ENCODE data around the gene AK5. TPM values are rescaled to one million over a fixed set of nuclear protein-coding genes. Genes with fewer than 3 reads are reported as not detected.

Gene AK5
- total RNA-seq, 1 donor from 2014 or later: 1.0 TPM

- Histone ChIP-seq H3K27me3 (ENCODE audit: low read depth) (no peaks in the 10 kb centered on the region), H3K9me3 (replicated peaks) (no peaks in the 10 kb centered on the region), H3K4me1 (peaks cover 18% of the 10 kb centered on the region), H3K4me3 (no peak overlapping the region), H3K36me3 (peaks cover 9% of the 10 kb centered on the region), H3K27ac (replicated peaks) (no peak overlapping the region)
- intact Hi-C loops (cut with micrococcal nuclease): no loop called here
- DNase-seq: no peak
- no peak for TF ChIP-seq CTCF (IDR thresholded peaks at IDR 0.05; ENCODE audit: borderline replicate concordance)
These were observed 311.1 kb downstream of the AK5 start for GRCh38 chr1:77592906-77593305.

- DNase-seq: no peak
- intact Hi-C loops (cut with micrococcal nuclease): no loop called here
- Histone ChIP-seq H3K36me3 (peaks cover 10% of the 10 kb centered on the region), H3K27me3 (ENCODE audit: low read depth) (no peaks in the 10 kb centered on the region), H3K27ac (replicated peaks) (no peak overlapping the region), H3K9me3 (replicated peaks) (no peaks in the 10 kb centered on the region), H3K4me1 (peaks cover 18% of the 10 kb centered on the region), H3K4me3 (no peak overlapping the region)
- TF ChIP-seq CTCF (IDR thresholded peaks at IDR 0.05; ENCODE audit: borderline replicate concordance): no peak
These were observed 312.7 kb downstream of the AK5 start for GRCh38 chr1:77594366-77595112.

- no peak for TF ChIP-seq CTCF (IDR thresholded peaks at IDR 0.05; ENCODE audit: borderline replicate concordance)
- H3K4me1 ChIP-seq: peaks cover 9% of the 10 kb centered on the region
- H3K27ac ChIP-seq (replicated peaks): no peak overlapping the region
- no peaks in the 10 kb centered on the region for H3K9me3 ChIP-seq (replicated peaks)
- no peak overlapping the region for H3K4me3 ChIP-seq
- no peak for DNase-seq
- intact Hi-C loops (cut with micrococcal nuclease): no loop called here
- H3K36me3 ChIP-seq: peaks cover 10% of the 10 kb centered on the region
- H3K27me3 ChIP-seq (ENCODE audit: low read depth): no peaks in the 10 kb centered on the region
These were observed 315.5 kb downstream of the AK5 start for GRCh38 chr1:77597310-77597709.

GRCh38 chr1:77605246-77606026, 323.6 kb downstream of the AK5 start:
- H3K36me3 ChIP-seq: peaks cover 31% of the 10 kb centered on the region
- H3K27me3 ChIP-seq (ENCODE audit: low read depth): no peaks in the 10 kb centered on the region
- no peak overlapping the region for H3K4me3 ChIP-seq
- peaks cover 21% of the 10 kb centered on the region for H3K4me1 ChIP-seq
- H3K9me3 ChIP-seq (replicated peaks): peaks cover 27% of the 10 kb centered on the region
- peak; percentile 62 for DNase-seq
- H3K27ac ChIP-seq (replicated peaks): peak overlapping the region; percentile 36
- TF ChIP-seq CTCF (IDR thresholded peaks at IDR 0.05; ENCODE audit: borderline replicate concordance): no peak
- intact Hi-C loops (cut with micrococcal nuclease): no loop called here

GRCh38 chr1:77608893-77609292, 327.1 kb downstream of the AK5 start:
- DNase-seq: no peak
- Histone ChIP-seq H3K27ac (replicated peaks) (no peak overlapping the region), H3K36me3 (peaks cover 31% of the 10 kb centered on the region), H3K4me3 (no peak overlapping the region), H3K4me1 (peaks cover 21% of the 10 kb centered on the region), H3K9me3 (replicated peaks) (peaks cover 37% of the 10 kb centered on the region), H3K27me3 (ENCODE audit: low read depth) (no peaks in the 10 kb centered on the region)
- no peak for TF ChIP-seq CTCF (IDR thresholded peaks at IDR 0.05; ENCODE audit: borderline replicate concordance)
- intact Hi-C loops (cut with micrococcal nuclease): no loop called here

Other genes starting within 250 kb of the AK5 start
- 31.1 TPM for gene PIGK, start 62.6 kb upstream of the AK5 start, total RNA-seq